ENCODE measurements around the gene BCL7A.
"Not testable (repeated sequence)": the region's sequence is repeated elsewhere in the genome, so short reads cannot be mapped to it uniquely, and the experiment has no call there.

BCL7A gene

DNA sequence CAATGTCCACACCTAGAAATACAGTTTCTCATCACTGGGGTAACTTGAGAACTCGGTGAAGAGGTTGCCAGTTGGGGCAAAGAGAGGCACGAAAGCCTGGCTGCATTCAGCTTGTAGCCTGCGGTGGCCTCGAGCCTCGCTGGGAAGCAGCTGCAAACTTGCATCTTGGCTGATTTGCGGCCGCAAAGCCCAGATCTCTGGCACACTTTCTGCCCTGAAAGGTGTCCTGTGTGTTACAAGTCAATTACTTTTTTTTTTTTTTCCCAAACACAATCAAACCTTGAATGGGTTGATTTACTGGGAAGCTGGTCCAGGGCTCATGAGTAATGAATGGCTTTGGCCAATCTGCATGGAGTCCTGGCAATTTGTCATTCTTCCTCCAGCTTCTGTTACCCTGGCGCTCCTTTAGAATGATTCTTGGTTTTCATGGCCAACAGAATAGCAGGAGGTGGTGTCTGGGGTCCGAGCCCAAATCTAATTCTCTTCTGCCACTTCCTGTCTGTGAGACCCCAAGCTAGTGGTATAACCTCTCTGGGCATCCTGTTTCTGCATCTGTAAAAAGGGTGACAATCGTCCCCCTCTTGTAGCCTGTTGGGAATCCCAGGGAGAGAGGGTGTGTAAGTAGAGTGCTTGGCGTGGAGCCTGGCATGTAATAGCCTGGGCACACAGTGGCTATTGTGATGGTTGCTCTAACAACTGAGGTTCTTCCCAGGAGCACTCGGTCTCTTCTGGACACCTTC is 6.7 kb downstream of the BCL7A start:
- no peak for DNase-seq

DNA sequence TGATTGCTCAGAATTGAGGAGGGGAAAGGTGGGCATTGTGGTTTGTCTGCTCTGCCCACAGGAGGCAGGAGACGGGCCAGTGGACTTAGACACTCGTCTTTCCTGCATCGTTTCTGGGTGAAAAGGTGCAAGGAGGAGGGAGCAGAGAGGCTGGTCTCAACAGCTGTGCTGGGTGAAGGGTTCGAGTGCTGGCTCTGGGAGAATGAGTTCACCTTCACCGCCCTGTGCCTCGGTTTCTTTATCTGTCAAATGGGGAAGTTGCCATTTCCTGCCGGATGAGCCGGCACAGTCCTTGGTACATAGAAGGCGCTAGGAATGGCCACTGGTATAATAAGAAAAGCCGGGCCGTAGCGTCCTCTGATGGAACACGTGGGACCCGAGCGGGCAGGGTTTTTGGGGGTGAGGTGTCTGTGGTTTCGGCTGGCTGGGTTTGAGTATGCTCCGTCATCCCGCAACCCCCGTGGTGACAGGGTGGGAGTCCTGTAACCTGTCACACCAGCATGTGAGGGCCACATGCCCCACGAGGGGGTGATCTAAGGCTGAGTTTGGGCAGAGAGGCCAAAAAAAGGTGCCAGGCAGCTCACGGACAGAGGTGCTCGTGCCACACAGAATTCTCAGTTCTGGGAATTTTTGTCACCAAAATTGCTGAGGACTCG is 7.3 kb downstream of the BCL7A start:
- no peak for DNase-seq

DNA sequence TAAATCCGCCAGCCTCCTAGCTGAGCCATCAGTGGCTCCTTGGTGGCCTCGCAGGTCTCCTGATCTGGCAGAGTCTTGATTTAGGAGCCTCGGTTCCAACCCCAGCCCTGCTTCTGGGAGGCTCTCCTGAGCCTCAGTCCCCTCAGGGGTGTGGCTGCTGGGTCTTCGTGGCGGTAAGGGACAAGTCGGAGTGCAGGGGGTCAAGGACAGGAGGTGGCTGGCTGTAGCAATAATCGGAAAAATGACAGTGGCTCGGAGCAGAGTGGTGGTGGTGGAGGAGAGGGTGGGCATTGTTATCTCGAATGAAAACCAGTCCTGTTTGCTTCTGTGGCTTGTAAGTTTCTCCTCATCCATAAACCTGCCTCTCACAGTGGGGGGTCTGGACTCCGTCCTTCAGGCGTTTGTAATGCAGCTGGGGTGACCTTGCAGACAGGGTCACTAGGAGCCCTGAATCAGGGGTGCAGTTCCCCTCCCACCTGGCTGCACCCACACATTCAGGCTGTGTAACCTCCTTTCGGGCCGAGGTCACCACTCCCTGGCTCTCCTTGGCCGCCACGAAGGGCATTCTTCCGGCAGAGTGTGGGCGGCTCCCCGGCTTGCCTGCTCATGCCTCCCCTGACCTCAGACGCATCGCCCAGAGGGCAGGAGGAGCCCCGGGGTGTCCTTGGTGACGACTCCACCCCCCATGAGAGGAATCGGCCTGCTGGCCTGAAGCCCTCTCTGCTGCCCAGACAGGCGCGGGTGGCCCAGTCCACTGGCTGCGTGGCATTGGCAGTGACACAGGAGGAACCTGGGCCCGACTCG is 8.1 kb downstream of the BCL7A start:
- DNase-seq: no peak

DNA sequence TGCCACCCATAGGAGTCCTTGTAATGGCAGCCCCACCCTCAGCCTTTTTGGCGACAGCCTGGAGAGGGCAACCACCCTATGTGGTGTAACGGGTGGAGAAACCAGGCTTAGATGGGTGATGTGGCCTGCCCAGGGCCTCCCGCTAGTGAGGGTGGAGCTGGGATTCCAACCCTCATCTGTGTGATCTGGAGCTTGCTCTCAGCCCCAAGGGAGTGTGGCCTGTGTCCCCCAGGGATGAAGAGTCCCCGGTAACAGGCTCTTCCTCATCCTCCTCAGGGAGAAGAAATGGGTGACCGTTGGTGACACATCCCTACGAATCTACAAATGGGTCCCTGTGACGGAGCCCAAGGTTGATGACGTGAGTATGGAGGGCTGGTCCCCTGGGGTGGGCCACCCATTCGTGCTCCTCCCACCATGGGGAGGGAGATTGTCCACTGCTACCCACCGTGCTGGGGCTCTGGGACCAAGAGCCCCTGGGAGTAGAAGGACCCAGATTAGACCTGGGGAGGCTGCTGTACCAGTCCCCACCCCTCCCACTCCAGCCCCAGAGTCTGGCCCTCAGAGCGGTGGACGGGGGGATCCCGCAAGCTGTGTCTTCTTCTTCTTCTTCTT is 8.8 kb downstream of the BCL7A start:
- DNase-seq: no peak

DNA sequence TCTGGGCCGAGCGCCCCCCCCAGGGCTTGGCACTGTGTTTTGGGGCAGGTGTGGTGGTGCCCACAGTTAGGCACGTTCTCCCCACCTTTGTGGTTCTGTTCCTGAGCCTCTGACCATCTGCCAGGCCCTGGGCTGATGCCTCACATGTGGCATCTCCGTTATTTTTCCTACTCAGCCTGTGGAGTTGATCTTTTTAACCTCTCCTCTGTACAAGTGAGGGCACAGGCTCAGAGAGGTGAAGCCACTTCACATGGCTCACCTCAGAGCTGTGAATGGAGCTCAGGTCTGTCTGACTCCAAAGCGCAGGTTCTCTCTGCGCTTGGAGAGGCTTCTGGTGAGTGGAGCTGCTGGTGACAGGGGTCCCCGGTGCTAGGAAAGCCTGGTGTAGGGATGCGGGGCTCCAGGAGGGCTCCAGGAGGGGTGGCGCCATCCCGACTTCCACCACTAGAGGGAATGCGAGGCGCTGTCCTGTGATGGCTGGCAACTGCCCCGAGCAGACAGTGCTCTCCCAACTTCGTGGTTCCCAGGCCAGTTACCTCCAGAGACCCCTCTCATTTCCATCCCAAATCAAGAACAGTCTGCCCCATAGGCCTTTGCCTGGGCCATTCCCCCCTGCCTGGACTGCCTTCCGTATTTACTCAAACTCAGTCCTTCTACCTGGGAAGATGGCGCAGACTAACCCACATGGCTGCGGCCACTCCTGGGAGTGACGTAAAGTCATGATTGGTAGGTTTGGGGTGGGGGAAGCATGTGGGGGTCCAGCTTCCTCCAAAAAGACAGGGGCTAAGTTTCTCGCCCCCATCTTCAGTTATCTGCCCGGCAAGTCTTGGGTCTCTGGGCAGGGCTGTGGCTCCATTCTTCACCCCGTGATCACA is 9.9 kb downstream of the BCL7A start:
- peak; percentile 41 to 45 for DNase-seq

DNA sequence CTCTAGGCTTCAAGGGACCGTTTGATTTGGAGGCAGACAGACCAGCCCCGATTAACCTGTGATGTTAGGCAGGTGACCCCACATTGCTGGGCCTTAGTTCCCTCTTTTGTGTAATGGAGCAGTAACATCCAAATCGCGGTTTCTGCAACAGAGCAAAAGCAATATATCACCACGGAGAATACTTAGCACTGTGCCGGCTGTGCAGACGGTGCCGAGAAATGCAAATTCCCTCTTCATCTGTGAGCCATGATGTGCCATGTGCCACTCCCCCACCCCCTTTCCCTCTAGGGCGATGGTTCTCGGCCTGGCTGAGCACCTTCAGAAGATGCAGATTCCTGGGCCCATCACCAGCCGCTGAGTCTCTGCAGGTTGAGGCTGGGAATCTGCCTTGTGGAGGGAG is 10.9 kb downstream of the BCL7A start:
- no peak for DNase-seq

DNA sequence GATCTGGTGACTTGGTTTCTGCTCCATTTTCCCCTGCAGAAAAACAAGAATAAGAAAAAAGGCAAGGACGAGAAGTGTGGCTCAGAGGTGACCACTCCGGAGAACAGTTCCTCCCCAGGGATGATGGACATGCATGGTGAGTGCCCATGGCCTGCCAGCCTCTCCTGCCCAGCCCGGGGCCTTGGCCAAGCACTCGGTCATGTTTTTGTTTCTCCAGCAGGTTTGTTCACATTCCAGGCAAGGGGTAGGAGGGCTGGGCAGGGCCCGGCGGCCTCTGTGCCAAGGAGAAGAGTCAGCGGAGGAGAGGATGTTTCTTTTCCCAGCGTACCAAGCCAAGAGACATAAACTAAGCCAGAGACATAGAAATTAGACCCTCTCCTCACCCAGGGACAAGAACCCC is 13.6 kb downstream of the BCL7A start:
- DNase-seq: no peak

DNA sequence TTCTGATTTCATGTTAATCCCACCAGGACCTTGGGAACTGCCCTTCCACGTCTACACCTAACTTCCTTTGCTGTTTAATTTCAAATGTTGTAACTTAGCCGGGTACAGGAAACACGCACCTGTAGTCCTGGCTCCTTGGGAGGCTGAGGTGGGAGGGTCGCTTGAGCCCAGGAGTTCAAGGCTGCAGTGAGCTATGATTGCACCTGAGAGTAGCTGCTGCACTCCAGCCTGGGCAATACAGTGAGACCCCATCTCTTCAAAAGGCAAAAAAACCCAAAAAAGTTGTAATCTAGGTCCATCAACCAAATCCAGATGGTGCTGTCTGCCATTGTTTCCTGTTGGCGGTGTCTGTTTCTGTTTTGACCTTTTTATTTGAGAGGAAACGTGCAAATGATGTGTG is 14.5 kb downstream of the BCL7A start:
- no peak for DNase-seq

DNA sequence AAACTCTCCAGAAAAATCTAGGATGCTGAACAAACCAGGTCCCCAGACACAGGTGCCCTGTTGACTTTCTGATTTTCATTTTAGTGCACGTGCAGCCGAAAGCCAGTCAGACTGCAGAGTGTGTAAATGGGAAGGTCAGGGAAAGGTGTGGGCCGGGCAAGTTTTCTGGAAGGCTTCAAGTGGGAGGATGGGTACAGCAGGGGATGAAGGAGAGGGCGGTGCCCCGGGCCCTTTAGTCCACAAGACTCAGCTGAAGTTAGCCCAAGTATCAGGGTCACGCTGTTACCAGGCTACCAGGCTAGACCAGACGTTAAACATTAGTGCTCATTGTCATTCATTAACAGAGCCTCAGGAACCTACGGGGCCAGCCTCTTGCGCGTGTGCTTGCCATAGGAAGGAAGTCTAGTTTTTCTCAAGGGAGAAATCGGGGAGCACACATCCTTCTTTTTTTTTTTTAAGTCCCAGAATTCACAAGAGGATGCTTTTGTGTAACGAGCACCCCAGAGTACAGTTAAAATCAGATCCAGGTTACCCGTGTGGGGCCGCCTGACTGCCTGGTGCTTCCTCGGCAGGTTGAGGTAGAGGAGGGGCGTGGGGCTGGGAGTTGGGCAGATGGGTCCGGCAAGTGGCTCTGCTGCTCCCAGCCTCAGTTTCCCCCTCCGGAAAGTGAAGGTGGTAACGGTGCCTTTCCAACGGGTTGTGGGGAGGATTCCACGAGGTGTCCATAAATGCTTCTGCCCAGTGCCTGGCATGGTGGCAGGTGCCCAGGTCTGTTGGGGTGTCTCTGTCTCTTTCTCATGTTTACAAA is 19.1 kb downstream of the BCL7A start:
- DNase-seq: no peak

DNA sequence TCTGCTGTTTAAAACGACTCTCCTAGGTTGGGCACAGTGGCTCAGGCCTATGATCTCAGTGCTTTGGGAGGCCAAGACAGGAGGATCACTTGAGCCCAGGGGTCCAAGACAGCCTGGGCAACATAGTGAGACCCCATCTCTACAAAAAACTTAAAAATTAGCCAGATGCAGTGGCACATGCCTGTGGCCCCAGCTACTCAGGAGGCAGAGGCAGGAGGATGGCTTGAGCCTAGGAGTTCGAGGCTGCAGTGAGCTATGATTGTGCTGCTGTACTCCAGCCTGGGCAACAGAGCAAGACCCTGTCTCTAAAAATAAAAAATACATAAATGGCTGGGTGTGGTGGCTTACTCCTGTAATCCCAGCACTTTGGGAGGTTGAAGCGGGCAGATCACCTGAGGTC is 19.8 kb downstream of the BCL7A start:
- not testable (repeated sequence) for DNase-seq

DNA sequence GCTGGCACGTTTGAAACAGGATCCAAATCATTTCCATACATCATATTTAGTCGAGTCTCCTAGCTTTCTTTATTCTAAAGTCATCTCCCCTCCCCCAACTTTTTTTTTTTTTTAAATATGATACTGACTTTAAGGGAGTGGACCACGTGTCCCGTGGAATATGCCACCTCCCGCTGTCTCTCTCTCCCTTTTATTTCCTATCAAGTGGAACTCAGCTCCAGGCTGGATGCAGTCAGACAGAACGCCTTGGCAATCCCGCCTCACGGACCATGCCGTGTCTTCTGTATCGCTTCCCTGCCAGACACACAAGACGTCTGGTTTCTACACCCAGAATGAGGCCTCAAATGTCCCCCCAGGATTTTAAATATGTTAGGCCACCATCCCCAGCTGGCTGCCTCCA is 21.2 kb downstream of the BCL7A start:
- no peak for DNase-seq

DNA sequence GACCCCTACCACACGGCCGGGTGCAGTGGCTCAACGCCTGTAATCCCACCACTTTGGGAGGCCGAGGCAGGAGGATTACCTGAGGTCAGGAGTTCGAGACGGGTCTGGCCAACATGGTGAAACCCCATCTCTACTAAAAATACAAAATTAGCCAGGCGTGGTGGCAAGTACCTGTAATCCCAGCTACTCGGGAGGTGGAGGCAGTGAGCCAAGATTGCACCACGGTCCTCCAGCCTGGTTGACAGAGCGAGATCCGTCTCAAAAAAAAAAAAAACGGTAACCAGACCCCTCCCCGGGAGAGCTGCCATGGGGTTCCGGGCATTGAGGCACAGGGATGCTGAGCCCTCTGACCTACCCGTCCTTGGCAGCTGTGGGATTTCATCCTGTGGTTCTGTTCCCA is 21.8 kb downstream of the BCL7A start:
- no peak for DNase-seq

DNA sequence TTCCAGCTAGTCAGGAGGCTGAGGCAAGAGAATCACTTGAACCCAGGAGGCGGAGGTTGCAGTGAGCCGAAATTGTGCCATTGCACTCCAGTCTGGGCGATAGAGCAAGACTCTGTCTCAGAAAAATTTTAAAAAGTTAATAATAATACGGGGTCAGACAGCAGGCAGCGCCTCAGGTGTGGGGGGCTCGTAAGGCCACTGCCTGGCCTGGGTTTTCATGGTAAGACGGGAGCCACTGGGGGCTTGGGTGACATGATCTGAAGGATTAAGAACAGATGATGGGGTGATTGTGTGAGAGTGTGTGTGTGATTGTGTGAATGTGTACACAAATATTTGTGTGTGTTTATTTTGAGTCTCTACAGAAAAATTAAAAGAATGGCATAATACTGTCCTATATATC is 23.6 kb downstream of the BCL7A start:
- no peak for DNase-seq

DNA sequence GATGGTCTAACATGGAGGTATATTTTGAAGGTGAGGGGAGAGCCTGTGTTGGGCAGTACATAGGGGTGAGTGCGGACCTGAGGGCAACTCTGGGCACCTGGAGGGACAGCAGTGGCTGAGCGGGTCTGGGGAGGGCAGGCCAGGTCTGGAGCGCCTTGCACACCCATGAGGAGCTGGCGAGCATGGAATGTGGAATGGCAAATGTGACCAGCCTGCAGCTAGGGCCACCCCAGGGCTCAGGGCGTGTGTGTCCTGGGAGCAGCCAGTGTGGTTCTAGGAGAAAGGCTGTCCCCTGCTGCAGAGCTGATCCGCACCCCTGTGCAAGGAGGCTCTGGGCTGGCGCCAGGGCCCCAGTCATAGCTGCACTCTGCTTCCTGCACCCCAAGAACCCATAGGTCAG is 24.5 kb downstream of the BCL7A start:
- no peak for DNase-seq

DNA sequence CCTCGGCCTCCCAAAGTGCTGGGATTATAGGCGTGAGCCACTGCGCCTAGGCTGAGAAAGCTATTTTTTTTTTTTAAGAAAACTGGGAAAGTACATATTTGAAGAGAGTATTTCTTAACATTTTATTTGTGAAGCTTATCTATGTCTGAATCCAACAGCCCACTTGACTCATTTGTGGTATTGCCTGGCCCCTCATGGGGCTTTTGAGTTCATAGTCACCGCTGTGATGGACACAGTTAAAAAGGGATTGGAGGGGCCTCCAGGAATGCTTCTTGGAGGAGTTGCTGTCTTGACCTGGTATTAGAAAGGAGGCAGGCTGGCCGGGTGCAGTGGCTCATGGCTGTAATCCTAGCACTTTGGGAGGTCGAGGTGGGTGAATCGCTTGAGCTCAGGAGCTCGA is 26.5 kb downstream of the BCL7A start:
- no peak for DNase-seq

DNA sequence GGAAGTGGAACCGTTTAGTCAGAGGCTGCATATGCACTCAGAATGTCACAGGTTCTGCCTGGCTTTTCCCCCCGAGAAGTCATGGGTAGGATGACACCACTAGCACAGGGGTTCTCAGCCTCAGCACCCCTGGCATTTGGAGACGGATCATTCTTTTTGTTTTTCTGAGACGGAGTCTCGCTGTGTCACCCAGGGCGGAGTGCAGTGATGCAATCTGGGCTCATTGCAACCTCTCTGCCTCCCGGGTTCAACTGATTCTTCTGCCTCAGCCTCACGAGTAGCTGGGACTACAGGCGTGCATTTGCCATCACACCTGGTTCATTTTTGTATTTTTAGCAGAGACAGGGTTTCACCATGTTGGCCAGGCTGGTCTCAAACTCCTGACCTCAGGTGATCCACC is 28.1 kb downstream of the BCL7A start:
- no peak for DNase-seq

DNA sequence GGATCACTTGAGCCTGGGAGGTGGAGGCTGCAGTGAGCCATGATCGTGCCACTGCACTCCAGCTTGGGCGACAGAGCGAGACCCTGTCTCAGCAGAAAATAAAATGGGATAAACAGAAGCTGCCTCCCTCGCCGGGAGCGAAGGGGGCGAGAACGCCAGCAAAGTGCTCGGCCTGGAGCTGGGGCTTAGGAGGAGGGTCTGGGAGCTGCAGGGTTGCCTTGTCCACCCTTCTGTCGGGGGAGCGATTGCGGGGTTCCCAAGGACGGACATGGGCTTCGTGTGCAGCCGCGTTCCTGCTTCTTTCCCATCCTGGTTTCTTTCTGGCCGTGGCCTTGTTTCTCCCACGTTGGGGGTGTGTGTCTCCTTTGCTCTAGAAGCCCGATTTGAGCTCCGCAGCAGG is 29.0 kb downstream of the BCL7A start:
- no peak for DNase-seq

DNA sequence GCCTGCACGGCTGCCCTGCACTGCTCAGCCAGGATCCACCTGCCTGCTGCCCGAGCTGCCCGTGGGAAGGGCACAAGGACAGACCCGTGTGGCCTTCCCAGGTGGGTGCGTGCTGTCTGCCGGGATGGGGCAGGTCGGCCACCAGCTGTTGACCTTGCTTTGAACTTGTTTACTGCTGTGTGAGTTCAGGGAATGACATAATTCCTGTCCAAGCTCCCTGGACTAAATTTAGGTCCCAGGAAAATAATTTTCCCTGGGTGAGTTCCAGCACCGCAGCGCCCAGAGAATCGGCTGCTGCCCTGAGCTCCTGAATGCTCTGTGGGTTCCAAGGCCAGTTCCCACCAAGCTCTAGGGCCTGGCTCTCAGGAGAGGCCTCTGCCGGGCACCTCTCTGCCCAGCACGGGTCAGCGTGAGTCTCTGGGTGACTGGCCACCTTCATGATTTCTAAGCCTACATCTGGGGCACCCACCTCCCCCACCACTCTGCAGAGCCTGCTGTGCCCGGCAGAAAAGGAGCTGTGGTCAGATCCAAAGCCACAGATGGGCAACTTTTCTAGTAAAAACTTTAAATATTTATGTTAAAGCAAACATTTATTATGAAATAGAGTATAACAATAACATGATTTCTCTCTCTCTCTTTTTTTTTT is 29.7 kb downstream of the BCL7A start:
- no peak for DNase-seq

DNA sequence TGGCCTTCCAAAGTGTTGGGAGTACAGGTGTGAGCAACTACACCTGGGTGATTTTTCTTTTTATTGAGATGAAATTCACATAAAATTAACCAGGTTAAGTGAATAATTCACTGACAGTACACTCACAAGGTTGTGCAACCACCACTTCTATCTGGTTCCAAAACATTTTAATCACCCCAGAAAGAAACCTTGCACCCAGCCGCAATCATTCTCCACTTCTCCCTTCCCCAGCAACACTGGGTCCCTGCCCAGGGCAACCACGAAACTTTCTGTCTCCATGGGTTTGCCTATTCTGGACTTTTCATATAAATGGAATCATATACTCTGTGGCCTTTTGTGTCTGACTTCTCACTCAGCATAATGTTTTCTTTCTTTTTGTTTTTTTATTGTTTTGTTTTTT is 30.6 kb downstream of the BCL7A start:
- DNase-seq: no peak

DNA sequence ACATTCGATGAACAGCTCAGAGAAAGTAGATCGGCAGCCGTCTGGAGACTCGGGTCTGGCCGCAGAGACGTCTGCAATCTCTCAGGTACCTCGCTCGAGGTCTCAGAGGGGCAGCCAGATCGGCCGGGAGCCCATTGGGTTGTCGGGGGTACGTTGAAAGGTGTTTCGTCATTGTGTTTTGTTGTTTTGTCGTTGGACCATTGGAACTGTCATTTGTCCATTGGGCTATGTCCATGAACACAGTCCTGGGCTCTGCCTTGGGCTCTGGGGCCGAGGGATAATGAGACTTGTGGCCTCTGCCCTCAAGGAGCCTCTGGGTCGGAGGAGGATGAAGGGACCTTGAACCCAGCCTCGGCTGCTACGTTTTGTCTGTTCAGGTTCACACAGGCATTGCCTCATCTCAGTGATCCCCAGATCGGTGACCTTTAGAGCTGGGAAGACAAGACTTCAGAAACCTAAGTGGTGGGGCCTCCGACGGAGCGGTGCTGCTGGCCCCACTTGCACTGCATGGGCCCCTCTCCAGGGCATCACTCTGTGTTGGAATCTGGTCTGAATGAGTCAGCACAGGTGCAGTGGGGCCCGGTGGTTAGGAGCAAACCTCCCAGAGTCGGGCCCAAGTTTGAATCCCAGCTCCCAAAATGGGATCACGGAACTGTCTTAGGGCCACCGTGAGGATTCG is 33.3 kb downstream of the BCL7A start:
- DNase-seq: no peak

DNA sequence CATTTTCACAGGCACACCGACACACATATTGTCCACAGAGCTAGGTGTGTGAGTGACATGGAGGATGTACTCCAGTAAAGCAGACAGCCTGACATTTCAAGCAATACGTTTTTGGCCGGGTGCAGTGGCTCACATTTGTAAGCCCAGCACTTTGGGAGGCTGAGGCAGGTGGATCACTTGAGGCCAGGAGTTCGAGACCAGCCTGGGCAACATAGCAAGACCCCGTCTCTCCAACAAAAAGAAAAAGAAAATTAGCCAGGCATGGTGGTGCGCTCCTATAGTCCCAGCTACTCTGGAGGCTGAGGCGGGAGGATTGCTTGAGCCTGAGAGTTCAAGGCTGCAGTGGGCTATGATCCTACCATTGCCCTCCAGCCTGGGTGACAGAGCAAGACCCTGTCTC is 34.7 kb downstream of the BCL7A start:
- DNase-seq: not testable (repeated sequence)

Measured in Kasumi-1 (cell line).